Liver (tissue), 9 donors: Measurements from ENCODE around the gene CCDC187. TPM values are rescaled to one million over a fixed set of nuclear protein-coding genes. Genes with fewer than 3 reads are reported as not detected.
A peak's percentile ranks its signal among the peaks of the same experiment; 100 is the strongest.

ENCODE experiments used
- DNase-seq: peaks from one replicate; pipeline ENCODE4 v3.0.0-alpha.2; 2017; ENCODE audit warnings: low spot score
- H3K27ac ChIP-seq, 2 donors: one replicate each; pipeline ENCODE4 v1.7.0; 2013; ENCODE audit warnings: inconsistent platforms in 2 of 2, low read length in 2 of 2, control low read depth in 1 of 2, low read depth in 1 of 2, mild to moderate bottlenecking in 1 of 2
- H3K27me3 ChIP-seq, 4 donors: one replicate each; pipeline versions ENCODE4 v1.6.1 to v1.7.0; 2013; ENCODE audit warnings: low read length in 3 of 4, inconsistent platforms in 1 of 4, mild to moderate bottlenecking in 1 of 4, moderate library complexity in 1 of 4; ENCODE audit not compliant: control insufficient read depth in 4 of 4, insufficient read depth in 4 of 4
- H3K36me3 ChIP-seq, 4 donors: one replicate each; pipeline versions ENCODE4 v1.6.1 to v1.7.0; 2013; ENCODE audit warnings: low read length in 3 of 4, mild to moderate bottlenecking in 3 of 4, low read depth in 1 of 4, moderate library complexity in 1 of 4; ENCODE audit not compliant: control insufficient read depth in 4 of 4, insufficient read depth in 3 of 4
- H3K4me1 ChIP-seq, 4 donors: one replicate each; pipeline versions ENCODE4 v1.6.1 to v1.7.0; 2013; ENCODE audit warnings: low read length in 3 of 4, mild to moderate bottlenecking in 3 of 4, moderate library complexity in 1 of 4; ENCODE audit not compliant: control insufficient read depth in 4 of 4, insufficient read depth in 4 of 4
- H3K4me3 ChIP-seq, 3 donors: one replicate each; pipeline versions ENCODE4 v1.6.1 to v1.7.0; 2013; ENCODE audit warnings: low read length in 3 of 3, control low read depth in 1 of 3, low read depth in 1 of 3, mild to moderate bottlenecking in 1 of 3
- H3K9ac ChIP-seq, 2 donors: one replicate each; pipeline ENCODE4 v1.7.0; 2013; ENCODE audit warnings: low read length in 2 of 2, mild to moderate bottlenecking in 2 of 2, moderate library complexity in 2 of 2, control low read depth in 1 of 2, low read depth in 1 of 2
- H3K9me3 ChIP-seq, 4 donors: one replicate each; pipeline versions ENCODE4 v1.6.1 to v1.7.0; 2013; ENCODE audit warnings: low read length in 3 of 4; ENCODE audit not compliant: control insufficient read depth in 4 of 4
- CTCF ChIP-seq: fragments of 150-350 bp; IDR thresholded peaks from 2 replicates; pipeline ENCODE4 v1.5.1; 2017; ENCODE audit warnings: improper control_type of control experiment, low read depth, low read length; ENCODE audit not compliant: missing input control
- FOXA2 ChIP-seq: IDR thresholded peaks from 2 replicates; pipeline ENCODE4 v1.6.1; 2016; ENCODE audit warnings: antibody characterized with exemption
- GABPA ChIP-seq, 2 donors: IDR thresholded peaks in 1 of 2; conservative IDR thresholded peaks in 1 of 2; 2 replicates each; pipeline ENCODE4 v1.6.1; 2016; ENCODE audit warnings: antibody characterized with exemption in 2 of 2, mild to moderate bottlenecking in 1 of 2, moderate library complexity in 1 of 2
- HNF4G ChIP-seq: IDR thresholded peaks from 2 replicates; pipeline ENCODE4 v1.6.1; 2016; ENCODE audit warnings: antibody characterized with exemption
- JUND ChIP-seq, 2 donors: IDR thresholded peaks; 2 replicates each; pipeline ENCODE4 v1.6.1; 2016; ENCODE audit warnings: antibody characterized with exemption in 2 of 2
- MAX ChIP-seq: IDR thresholded peaks from 2 replicates; pipeline ENCODE4 v1.6.1; 2016; ENCODE audit warnings: antibody characterized with exemption
- NR2F2 ChIP-seq: IDR thresholded peaks from 2 replicates; pipeline ENCODE4 v1.6.1; 2016; ENCODE audit warnings: antibody characterized with exemption
- RAD21 ChIP-seq, 2 donors: IDR thresholded peaks; 2 replicates each; pipeline ENCODE4 v1.6.1; 2016; ENCODE audit warnings: antibody characterized with exemption in 2 of 2, mild to moderate bottlenecking in 2 of 2
- REST ChIP-seq: IDR thresholded peaks from 2 replicates; pipeline ENCODE4 v1.6.1; 2016; ENCODE audit warnings: antibody characterized with exemption, mild to moderate bottlenecking
- RXRA ChIP-seq, 2 donors: IDR thresholded peaks; 2 replicates each; pipeline ENCODE4 v1.6.1; 2017 to 2018; ENCODE audit warnings: antibody characterized with exemption in 2 of 2, mild to moderate bottlenecking in 1 of 2
- SP1 ChIP-seq: IDR thresholded peaks from 2 replicates; pipeline ENCODE4 v1.6.1; 2018; ENCODE audit warnings: antibody characterized with exemption, mild to moderate bottlenecking
- TAF1 ChIP-seq: conservative IDR thresholded peaks from 2 replicates; pipeline ENCODE4 v1.6.1; 2016; ENCODE audit warnings: antibody characterized with exemption, mild to moderate bottlenecking
- WGBS: extraction: QIAGEN DNeasy Blood & Tissue Kit; methylation state at CpG from one replicate; pipeline ENCODE4 v1.1.7; 2013; 5-methylcytosine and 5-hydroxymethylcytosine counted together
- polyA plus RNA-seq, 2 donors: library from polyadenylated mRNA; stranded (reverse) in 1 of 2; unstranded in 1 of 2; fragments of 200-250 nt in 1 of 2; fragments of >200 nt in 1 of 2; fragmentation: Nextera tagmentation in 1 of 2; extraction: Ambion mirVana in 1 of 2; gene quantifications; one replicate each; pipeline versions ENCODE4 v1.2.1 to v1.2.3, GENCODE V29; 2013 to 2015
- total RNA-seq, 2 donors: library from RNA; depleted of rRNA; stranded (reverse); fragments of >200 nt; gene quantifications; one replicate each; pipeline ENCODE4 v1.2.3, GENCODE V29; 2014
- donor health status: healthy.
- donor health status: healthy.
- donor health status: healthy.
- donor health status: healthy.
- donor health status: healthy.

Gene CCDC187
- total and polyA plus RNA-seq, 4 donors = 0.05 TPM; not detected in 3

GRCh38 chr9:136204838-136205706 is 98.8 kb downstream of the CCDC187 start, which contains the start of gene LHX3:
Gene LHX3 (minus strand): TSS chr9:136205128. CDS start chr9:136205012, 116 bp downstream.
- 14% methylated on average over 70 of the region's 70 CpGs for WGBS
- no peak within 1 kb of the TSS for H3K27ac ChIP-seq
- peaks cover 0 to 9% (median 3%) of the 10 kb centered on the region in 4 donors for H3K36me3 ChIP-seq
- H3K9me3 ChIP-seq = no peaks in the 10 kb centered on the region
- no peak within 1 kb of the TSS for H3K9ac ChIP-seq
- peaks cover 0 to 30% (median 10%) of the 10 kb centered on the region in 4 donors for H3K27me3 ChIP-seq
- DNase-seq = peak; percentile 54
- no peak within 1 kb of the TSS for H3K4me3 ChIP-seq
- TF ChIP-seq GABPA (IDR thresholded peaks at IDR 0.05 in 1 of 2, conservative IDR thresholded peaks at IDR 0.05 in 1 of 2) (no peak), REST (peak; percentile 97), RAD21 (IDR thresholded peaks at IDR 0.05) (no peak)
- H3K4me1 ChIP-seq = peaks cover 0 to 10% (median 6%) of the 10 kb centered on the region in 4 donors

GRCh38 chr9:136204145-136204805 is 99.6 kb downstream of the CCDC187 start:
- H3K9me3 ChIP-seq = no peaks in the 10 kb centered on the region
- H3K36me3 ChIP-seq = peaks cover 0 to 5% (median 2%) of the 10 kb centered on the region in 4 donors
- no peak for TF ChIP-seq JUND (IDR thresholded peaks at IDR 0.05)
- TF ChIP-seq MAX = no peak
- no peak for TF ChIP-seq SP1
- TF ChIP-seq TAF1 = no peak
- TF ChIP-seq REST = no peak
- TF ChIP-seq RXRA (IDR thresholded peaks at IDR 0.05) = no peak
- no peak for TF ChIP-seq FOXA2
- no peak for TF ChIP-seq HNF4G
- no peak for TF ChIP-seq CTCF
- no peak for TF ChIP-seq NR2F2
- no peak for TF ChIP-seq RAD21 (IDR thresholded peaks at IDR 0.05)
- H3K27ac ChIP-seq = no peak overlapping the region
- no peak overlapping the region for H3K9ac ChIP-seq
- H3K4me1 ChIP-seq = peaks cover 0 to 10% (median 6%) of the 10 kb centered on the region in 4 donors
- no peak for DNase-seq
- 61% methylated on average over 25 of the region's 25 CpGs for WGBS
- peaks cover 0 to 35% (median 10%) of the 10 kb centered on the region in 4 donors for H3K27me3 ChIP-seq
- no peak overlapping the region for H3K4me3 ChIP-seq
